GM21381 (cell line): ENCODE data around the gene RABEP2.

Source experiments
- ATAC-seq: cut with Tn5 transposase; IDR thresholded peaks from one replicate; pipeline ENCODE4 v1.9.1; 2021; ENCODE audit warnings: mild to moderate bottlenecking, moderate library complexity; ENCODE audit not compliant: unreplicated experiment

RABEP2 gene

DNA sequence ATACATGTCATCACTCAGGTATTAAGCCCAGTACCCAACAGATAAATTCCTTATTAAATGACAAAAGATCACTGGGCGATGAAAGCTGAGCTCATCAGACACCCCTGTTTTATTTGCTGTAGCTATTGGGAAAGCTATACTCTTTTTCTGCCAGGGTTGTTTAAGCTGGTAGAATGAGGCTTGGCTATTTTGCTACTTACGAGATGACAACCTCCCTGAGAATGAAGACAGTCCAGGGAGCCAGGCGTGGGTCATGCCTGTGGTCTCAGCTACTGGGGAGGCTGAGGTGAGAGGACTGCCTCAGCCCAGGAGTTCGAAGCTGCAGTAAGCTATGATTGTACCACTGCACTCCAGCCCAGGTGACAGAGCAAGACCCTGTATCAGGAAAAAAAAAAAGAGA lies 65.7 kb downstream of the RABEP2 start:
- no peak for ATAC-seq

DNA sequence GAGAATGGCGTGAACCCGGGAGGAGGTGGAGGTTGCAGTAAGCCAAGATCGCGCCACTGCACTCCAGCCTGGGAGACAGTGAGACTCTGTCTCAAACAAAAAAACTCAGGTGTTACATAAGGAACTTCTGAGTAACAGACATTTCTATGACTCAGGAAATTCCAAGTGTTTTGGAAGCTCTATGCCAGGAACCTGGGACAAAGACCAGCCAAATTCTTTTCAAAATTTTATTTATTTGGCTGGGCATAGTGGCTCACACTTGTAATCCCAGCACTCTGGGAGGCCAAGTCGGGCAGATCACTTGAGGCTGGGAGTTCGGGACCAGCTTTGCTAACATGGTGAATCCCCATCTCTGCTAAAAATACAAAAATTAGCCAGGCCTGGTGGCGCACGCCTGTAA lies 66.6 kb downstream of the RABEP2 start:
- no peak for ATAC-seq
